BLaER1 treated with 17β-estradiol and CSF1 and Interleukin-3, amounts not matched to agents 10 nM and 100 nM (cell line): ENCODE results near the gene PRTG.

Source experiments
- H3K27ac ChIP-seq, 11 experiments: shearing (Covaris generic); formaldehyde crosslinking; 2 replicates each; pipeline ENCODE4 v1.8.1; 2022
- H3K27me3 ChIP-seq, 11 experiments: shearing (Covaris generic); formaldehyde crosslinking; 2 replicates each; pipeline ENCODE4 v1.8.1; 2022
- H3K36me3 ChIP-seq, 11 experiments: shearing (Covaris generic); formaldehyde crosslinking; 2 replicates each; pipeline ENCODE4 v1.8.1; 2022
- H3K4me1 ChIP-seq, 10 experiments: shearing (Covaris generic); formaldehyde crosslinking; 2 replicates each; pipeline ENCODE4 v1.8.1; 2022
- H3K4me2 ChIP-seq, 11 experiments: shearing (Covaris generic); formaldehyde crosslinking; 2 replicates each; pipeline ENCODE4 v1.8.1; 2022
- H3K4me3 ChIP-seq, 10 experiments: shearing (Covaris generic); formaldehyde crosslinking; 2 replicates each; pipeline ENCODE4 v1.8.1; 2022
- H3K9ac ChIP-seq, 11 experiments: shearing (Covaris generic); formaldehyde crosslinking; 2 replicates each; pipeline ENCODE4 v1.8.1; 2022
- H3K9me3 ChIP-seq, 11 experiments: shearing (Covaris generic); formaldehyde crosslinking; replicated peaks in 1 of 11; 2 replicates each; pipeline ENCODE4 v1.8.1; 2022
- H4K20me1 ChIP-seq, 11 experiments: shearing (Covaris generic); formaldehyde crosslinking; 2 replicates each; pipeline ENCODE4 v1.8.1; 2022
- Cebpa-rat ChIP-seq, 11 experiments: shearing (Covaris generic); IDR thresholded peaks; 2 replicates each; pipeline ENCODE4 v1.8.1; 2022

Gene PRTG

GRCh38 chr15:55573224-55573623, 169.7 kb downstream of the PRTG start:
- 0 out of 22 replicates have a peak, but pooled peaks cover 0 to 5% (median 0%) of the 10 kb centered on the region in 11 experiments for H3K36me3 ChIP-seq
- TF ChIP-seq Cebpa-rat (IDR thresholded peaks at IDR 0.05), result no peak
- H3K27ac ChIP-seq, result no peak overlapping the region
- peaks cover 8 to 17% (median 10%) of the 10 kb centered on the region in 11 experiments; a peak in 20 of 22 replicates for H3K9me3 ChIP-seq
- H3K9ac ChIP-seq, result no peak overlapping the region
- no peak overlapping the region for H3K4me2 ChIP-seq
- H3K4me3 ChIP-seq, result no peak overlapping the region
- no peaks in the 10 kb centered on the region for H4K20me1 ChIP-seq
- H3K4me1 ChIP-seq, result peaks cover 0 to 4% (median 0%) of the 10 kb centered on the region in 10 experiments; a peak in 1 of 20 replicates
- H3K27me3 ChIP-seq, result no peaks in the 10 kb centered on the region

GRCh38 chr15:55564347-55565145, 178.4 kb downstream of the PRTG start:
- no peak for TF ChIP-seq Cebpa-rat (IDR thresholded peaks at IDR 0.05)
- peaks cover 15 to 39% (median 31%) of the 10 kb centered on the region in 11 experiments for H3K9me3 ChIP-seq
- H3K4me2 ChIP-seq, result no peak overlapping the region
- H3K36me3 ChIP-seq, result no peaks in the 10 kb centered on the region
- H3K4me1 ChIP-seq, result peaks cover 0 to 4% (median 0%) of the 10 kb centered on the region in 10 experiments; a peak in 2 of 20 replicates
- no peak overlapping the region for H3K4me3 ChIP-seq
- H3K27me3 ChIP-seq, result no peaks in the 10 kb centered on the region
- H3K9ac ChIP-seq, result no peak overlapping the region
- H3K27ac ChIP-seq, result no peak overlapping the region
- H4K20me1 ChIP-seq, result no peaks in the 10 kb centered on the region

- no peaks in the 10 kb centered on the region for H4K20me1 ChIP-seq
- H3K4me1 ChIP-seq, result peaks cover 0 to 4% (median 0%) of the 10 kb centered on the region in 10 experiments; a peak in 2 of 20 replicates
- H3K9ac ChIP-seq, result no peak overlapping the region
- H3K27me3 ChIP-seq, result no peaks in the 10 kb centered on the region
- no peak overlapping the region for H3K4me3 ChIP-seq
- H3K36me3 ChIP-seq, result no peaks in the 10 kb centered on the region
- peaks cover 15 to 39% (median 31%) of the 10 kb centered on the region in 11 experiments for H3K9me3 ChIP-seq
- no peak overlapping the region for H3K4me2 ChIP-seq
- no peak overlapping the region for H3K27ac ChIP-seq
- no peak for TF ChIP-seq Cebpa-rat (IDR thresholded peaks at IDR 0.05)
These were observed 180.4 kb downstream of the PRTG start for GRCh38 chr15:55562601-55563000.
